Mammary epithelial cell (primary cell): ENCODE results near the gene CHCHD1.

Experiments
- EZH2 ChIP-seq: IDR thresholded peaks from 2 replicates; pipeline ENCODE4 v1.6.1; 2012; ENCODE audit warnings: low read length, inconsistent platforms, borderline replicate concordance
- TF ChIP-seq, protein P1 (sequence below), 2 donors: IDR thresholded peaks in 1 of 2; conservative IDR thresholded peaks in 1 of 2; 2 replicates each; pipeline ENCODE4 v1.5.1; 2011 to 2012; ENCODE audit warnings: inconsistent platforms in 2 of 2, low read length in 2 of 2, mild to moderate bottlenecking in 2 of 2, control low read depth in 1 of 2, low read depth in 1 of 2; ENCODE audit not compliant: insufficient read depth in 1 of 2; ENCODE audit errors: extremely low read depth in 1 of 2

DNA sequence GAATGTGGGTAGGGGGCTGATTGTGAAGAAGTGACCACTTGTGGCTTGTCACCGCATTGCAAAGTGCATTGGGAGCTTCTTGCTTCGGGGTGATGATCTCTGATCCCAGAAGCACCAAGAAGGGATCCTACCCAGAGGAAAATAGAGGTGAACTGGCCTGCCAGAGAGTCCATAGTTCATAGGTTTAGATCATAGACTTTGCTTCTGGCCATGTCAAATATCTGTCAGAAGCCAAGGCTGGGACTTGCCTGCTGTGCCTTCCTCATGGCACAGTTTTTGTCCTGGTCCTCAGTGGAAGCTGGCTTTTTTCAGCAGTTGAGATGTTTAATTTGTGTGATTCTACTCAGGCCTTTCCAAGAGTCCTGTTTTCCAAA is 4.7 kb downstream of the CHCHD1 start:
- TF ChIP-seq EZH2: no peak
- TF ChIP-seq, protein P1, sequence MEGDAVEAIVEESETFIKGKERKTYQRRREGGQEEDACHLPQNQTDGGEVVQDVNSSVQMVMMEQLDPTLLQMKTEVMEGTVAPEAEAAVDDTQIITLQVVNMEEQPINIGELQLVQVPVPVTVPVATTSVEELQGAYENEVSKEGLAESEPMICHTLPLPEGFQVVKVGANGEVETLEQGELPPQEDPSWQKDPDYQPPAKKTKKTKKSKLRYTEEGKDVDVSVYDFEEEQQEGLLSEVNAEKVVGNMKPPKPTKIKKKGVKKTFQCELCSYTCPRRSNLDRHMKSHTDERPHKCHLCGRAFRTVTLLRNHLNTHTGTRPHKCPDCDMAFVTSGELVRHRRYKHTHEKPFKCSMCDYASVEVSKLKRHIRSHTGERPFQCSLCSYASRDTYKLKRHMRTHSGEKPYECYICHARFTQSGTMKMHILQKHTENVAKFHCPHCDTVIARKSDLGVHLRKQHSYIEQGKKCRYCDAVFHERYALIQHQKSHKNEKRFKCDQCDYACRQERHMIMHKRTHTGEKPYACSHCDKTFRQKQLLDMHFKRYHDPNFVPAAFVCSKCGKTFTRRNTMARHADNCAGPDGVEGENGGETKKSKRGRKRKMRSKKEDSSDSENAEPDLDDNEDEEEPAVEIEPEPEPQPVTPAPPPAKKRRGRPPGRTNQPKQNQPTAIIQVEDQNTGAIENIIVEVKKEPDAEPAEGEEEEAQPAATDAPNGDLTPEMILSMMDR (conservative IDR thresholded peaks at IDR 0.05 in 1 of 2, IDR thresholded peaks at IDR 0.05 in 1 of 2; ENCODE audit: extremely low read depth in 1 of 2, insufficient read depth in 1 of 2, low read depth in 1 of 2, low read length in 2 of 2): no peak
